B cell (primary cell): ENCODE data around the gene LSG1.

Source experiments
- CTCF ChIP-seq: fragments of 200-600 bp; IDR thresholded peaks from one replicate; pipeline ENCODE4 v1.8.0; 2022; ENCODE audit warnings: antibody characterized with exemption, mild to moderate bottlenecking
- EZH2 ChIP-seq: IDR thresholded peaks from 2 replicates; pipeline ENCODE4 v1.6.1; 2012; ENCODE audit warnings: borderline replicate concordance, low read depth, mild to moderate bottlenecking, moderate library complexity, low read length; ENCODE audit not compliant: insufficient read depth, poor library complexity, severe bottlenecking

- TF ChIP-seq CTCF: peak; percentile 92
- no peak for TF ChIP-seq EZH2
Observed at GRCh38 chr3:194671511-194671899, 486 bp downstream of the LSG1 start.
